Inferior parietal cortex (tissue), 1 donor: ENCODE measurements around the gene PLIN5.

Experiments used
- DNase-seq: peaks from one replicate; pipeline ENCODE4 v3.0.0-alpha.2; 2016; ENCODE audit errors: extremely low spot score

The PLIN5 gene

DNA sequence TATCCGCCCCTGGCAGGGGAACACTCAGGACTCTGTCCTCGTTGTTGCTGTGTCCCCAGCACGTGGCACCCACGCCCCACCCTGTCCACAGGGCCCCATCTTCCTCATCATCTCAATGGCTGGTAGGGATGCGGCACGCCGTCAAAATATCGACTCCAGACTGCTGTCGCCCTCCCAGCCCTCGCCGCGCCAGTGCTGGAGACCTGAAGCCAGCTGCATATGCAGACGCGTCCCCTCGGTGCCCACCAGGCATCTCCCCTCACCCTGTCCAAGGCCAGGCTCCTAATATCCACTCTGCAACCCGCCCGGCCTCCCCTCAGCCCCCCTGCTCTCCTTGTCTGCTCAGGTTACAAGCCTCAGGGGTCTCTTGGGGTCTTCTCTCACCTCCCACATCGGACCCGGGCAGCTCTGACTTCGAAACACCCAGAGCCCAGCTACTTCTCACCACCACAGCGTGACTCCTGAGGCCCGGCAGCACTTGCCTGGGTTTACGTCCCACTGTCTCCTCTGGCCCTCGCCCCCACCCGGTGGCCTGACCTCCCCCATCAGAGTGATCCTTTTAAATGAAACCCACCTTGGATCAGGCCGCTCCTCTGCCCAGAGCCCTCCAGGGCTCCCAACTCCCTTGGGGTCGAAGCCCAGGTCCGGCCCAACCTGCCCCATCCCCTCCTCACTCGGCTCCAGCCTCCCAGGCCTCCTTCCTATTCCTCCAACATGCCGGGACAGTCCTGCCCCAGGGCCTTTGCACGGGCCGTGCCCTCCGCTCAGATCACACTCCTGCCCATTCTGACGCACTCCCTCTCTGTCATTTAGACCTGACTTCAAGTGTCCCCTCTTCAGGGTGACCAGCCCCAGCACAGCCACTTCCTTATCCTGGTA lies 29.2 kb downstream of the PLIN5 start:
- DNase-seq: no peak

DNA sequence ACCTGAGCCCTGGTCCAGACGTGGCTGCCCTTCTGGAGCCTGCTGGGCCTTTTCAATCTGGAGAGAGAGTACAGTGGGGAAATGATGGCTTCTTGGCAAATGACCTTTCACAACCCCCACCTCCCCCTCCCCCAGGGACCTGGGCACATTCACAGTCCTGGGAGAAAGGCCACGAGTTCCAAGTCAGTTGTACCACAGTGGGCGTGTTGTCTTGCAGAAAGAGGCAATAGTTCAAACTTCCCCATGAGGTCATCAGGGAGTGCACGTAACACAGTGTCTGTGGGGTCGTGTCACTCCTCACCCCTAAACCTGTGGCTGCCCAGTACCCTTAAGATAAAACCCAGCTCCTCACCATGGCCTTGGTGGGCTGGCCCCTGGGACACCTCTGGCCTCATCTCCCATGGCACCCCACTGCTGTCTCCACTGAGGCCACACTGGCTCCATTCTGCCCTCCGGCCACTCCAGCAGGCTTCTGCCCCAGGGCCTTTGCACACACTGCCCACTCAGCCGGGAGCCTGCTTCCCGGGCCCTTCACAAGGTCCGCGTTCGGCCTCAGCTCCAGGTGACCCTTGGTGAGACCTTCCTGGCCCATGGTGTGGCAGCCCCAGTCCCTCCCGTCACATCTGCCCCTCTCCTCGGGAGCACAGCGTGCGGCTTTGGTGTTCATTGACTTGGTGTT lies 30.0 kb downstream of the PLIN5 start:
- DNase-seq: no peak

- DNase-seq: no peak
Measured at GRCh38 chr19:4504297-4504701, 30.7 kb downstream of the PLIN5 start.

- DNase-seq: no peak
Measured at GRCh38 chr19:4503825-4504170, 31.2 kb downstream of the PLIN5 start.

DNA sequence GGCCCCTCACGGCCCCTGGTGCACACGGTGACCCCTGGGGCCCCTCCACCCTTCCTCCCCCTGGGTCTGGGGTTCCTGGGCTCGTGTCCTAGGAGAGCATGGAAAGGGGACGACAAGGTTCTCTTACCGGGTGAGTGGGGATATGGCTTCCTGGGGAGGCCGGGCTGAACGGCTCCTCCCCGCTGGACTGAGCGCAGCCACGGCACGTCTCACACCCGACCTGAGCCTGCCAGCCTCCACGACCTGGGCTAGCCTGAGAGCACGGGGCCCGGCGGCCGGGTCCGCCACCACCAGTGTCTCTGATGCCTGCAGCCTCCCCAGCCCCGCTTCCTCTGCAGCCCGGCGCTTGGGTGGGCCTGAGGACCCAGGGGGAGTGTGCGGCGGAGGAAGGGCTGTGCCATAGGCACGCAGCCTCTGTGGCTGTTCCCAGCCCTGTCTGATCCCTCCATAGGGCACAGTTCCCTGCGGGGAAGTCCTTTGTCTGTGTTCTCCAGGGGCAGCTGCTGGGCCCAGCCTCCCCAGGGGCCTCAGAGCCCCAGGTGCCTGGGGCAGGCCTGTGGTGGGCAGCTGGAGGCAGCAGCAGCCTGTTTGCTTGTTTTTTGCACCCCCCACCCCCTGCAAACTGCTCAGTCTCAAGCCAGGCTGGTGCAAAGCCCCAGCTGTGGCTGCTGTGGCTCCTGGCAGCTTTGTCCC lies 31.7 kb downstream of the PLIN5 start:
- no peak for DNase-seq

GRCh38 chr19:4502282-4503131 lies 32.5 kb downstream of the PLIN5 start:
- DNase-seq: no peak

DNA sequence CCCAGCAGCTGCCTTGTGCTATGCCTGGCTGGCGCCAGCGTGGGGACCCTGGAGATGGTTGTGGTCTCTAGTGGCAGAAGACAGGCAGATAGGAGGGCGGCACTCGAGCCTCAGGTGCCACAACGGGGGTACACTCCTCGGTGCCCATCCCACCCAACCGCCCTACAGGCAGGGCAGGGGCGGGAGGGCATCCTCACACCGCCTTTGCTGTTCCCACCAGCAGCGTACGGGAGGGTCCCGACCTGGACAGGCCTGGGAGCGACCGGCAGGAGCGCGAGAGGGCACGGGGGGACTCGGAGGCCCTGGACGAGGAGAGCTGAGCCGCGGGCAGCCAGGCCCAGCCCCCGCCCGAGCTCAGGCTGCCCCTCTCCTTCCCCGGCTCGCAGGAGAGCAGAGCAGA lies 33.3 kb downstream of the PLIN5 start:
- no peak for DNase-seq

DNA sequence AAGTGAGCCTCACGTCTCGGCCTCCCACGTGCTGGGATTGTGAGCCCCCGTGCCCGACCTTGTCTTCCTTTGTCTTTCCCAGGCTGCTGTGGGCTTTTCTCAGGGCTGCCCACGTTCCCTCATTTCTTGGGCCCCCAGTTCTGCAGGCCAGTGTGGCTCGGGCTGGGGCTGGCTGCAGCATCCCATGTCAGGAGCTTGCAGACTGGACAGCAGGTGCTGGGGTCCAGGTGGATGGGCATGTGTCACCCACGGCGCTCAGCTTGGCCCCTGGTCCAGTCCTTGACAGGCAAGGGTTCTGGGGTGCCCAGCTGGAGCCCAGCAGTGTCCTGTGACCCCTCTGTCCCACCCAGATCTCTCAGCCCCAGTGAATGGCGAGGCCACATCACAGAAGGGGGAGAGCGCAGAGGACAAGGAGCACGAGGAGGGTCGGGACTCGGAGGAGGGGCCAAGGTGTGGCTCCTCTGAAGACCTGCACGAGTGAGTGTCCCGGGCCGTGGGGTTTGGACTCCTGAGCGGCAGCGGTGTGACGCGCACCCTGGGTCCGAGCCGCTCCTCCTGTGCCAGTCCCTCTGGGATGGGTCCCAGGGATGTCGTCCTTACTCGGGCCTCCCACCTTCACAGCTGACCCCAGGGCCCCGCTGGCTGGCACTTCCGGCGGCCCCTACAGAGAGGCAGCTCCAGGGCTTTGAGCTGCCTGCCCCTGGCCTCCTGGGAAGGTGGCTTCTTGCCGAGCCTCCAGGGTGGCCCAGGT lies 34.0 kb downstream of the PLIN5 start:
- DNase-seq: no peak

DNA sequence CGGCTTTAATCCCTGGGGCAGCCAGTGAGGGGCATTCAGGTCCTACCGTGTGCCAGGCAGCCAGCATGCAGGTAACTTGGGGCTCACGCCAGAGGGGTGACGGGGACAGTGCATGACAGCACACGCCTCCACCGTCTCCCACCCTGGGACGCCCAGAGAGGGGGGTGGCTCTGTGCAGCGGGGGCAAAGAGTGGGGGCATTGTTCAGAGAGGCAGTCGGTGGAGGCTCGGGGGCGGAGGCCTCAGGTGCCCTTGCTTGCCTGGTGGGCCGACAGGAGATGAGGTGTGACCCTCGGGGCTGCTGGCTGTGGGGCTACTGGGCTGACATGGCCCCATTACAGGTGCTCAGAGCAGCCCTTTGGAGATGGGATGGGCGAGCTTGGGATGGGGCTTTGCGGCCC lies 35.2 kb downstream of the PLIN5 start:
- DNase-seq: no peak

DNA sequence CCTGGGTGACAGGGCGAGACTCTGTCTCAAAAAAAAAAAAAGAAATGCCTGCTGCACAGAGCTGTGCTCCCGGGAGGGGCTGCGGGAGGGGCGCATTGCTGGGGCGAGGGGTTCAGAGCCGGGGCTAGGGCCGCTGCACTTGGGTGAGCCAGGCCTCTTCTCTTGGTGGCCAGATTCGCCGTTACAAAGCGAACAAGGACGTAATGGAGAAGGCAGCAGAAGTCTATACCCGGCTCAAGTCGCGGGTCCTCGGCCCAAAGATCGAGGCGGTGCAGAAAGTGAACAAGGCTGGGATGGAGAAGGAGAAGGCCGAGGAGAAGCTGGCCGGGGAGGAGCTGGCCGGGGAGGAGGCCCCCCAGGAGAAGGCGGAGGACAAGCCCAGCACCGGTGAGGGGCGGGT lies 35.7 kb downstream of the PLIN5 start:
- DNase-seq: no peak

DNA sequence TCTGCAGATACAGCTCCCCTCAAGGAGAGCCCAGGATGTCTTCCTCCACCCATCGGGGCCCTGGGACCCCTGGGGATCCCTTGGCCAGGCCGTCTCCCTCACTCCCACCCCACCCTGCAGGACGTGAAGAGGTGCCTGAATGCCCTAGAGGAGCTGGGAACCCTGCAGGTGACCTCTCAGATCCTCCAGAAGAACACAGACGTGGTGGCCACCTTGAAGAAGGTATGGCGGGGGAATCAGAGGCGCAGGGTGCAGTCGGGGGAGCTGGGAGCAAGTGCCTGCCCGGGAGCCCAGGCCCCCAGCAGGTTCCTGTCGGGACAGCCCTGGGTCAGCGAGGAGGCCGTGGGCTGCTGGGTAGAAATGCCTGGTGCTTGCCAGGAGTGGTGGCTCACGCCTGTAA lies 36.3 kb downstream of the PLIN5 start:
- DNase-seq: no peak

DNA sequence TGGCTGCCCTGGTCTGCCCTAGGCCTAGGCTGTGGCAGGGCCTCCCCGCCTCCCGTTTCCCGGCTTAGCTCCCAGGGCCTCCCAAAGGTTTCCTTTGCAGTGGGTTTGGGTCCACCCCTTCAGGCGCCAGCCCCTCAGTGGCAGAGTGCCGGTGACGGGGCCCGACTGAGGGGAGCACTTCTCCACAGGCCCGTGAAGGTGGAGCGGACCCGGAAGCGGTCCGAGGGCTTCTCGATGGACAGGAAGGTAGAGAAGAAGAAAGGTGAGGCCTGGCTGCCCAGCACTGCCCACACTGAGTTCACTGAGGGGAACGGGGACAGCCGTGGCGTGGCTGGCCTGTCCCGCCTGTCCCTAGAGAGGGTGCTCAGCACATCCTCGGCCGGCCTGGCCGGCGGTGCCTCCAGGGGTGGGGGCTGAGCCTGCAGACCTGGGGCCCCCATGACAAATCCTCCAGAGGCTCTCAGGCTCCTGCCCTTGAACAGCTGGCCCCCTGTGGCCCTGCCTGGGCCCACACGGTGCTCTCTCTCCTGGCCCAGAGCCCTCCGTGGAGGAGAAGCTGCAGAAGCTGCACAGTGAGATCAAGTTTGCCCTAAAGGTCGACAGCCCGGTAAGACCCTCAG lies 37.1 kb downstream of the PLIN5 start:
- no peak for DNase-seq

DNA sequence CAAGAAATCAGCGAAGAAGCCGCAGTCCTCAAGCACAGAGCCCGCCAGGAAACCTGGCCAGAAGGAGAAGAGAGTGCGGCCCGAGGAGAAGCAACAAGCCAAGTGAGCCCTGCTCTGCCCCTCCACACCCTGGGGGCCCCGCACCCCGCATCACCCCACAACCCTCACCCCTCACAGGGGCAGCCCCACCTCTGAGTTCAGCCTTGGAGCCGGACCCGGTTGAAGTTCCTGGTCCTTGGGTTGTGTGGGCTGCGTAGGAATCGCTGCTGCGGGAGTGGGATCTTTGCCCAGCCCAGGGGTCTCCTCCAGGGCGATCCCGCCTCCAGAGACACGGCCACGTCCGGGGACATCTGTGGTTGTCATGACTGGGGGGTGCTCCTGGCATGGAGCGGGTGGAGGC lies 38.7 kb downstream of the PLIN5 start:
- DNase-seq: no peak

DNA sequence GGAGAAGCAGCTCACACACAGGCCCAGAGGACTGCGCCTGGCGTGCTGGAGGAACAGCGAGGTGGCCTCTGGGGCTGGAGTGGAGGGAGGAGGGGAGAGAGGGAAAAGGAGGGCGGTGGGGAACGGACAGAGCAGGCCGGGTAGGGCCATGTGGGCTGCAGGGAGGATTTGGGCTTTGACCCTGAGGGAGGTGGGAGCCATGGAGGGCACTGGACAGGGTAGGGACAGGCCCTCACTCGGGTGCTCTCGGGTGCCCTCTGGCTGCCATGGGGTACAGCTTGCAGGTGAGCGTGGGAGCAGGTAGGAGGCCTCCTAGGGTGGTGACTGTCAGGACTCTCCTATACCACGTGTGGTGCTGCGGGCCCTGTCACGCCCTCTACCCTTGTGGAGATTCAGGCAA lies 39.6 kb downstream of the PLIN5 start:
- no peak for DNase-seq

DNA sequence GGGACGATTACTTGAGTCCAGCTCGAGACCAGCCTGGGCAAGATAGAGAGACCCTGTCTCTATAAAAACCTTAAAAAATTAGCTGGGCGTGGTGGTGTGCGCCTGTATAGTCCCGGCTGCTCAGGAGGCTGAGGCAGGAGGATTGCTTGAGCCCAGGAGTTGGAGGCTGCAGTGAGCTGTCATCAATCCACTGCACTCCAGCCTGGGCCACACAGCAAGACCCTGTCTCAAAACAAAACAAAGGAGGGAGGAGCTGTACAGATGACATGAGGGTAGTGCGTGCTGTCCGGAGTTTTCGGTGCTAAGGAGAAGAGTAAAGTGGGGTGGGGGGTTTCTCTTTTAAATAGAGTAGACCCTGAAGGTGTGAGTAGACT lies 40.3 kb downstream of the PLIN5 start:
- DNase-seq: no peak

- DNase-seq: no peak
Measured at GRCh38 chr19:4493929-4494690, 40.9 kb downstream of the PLIN5 start.

DNA sequence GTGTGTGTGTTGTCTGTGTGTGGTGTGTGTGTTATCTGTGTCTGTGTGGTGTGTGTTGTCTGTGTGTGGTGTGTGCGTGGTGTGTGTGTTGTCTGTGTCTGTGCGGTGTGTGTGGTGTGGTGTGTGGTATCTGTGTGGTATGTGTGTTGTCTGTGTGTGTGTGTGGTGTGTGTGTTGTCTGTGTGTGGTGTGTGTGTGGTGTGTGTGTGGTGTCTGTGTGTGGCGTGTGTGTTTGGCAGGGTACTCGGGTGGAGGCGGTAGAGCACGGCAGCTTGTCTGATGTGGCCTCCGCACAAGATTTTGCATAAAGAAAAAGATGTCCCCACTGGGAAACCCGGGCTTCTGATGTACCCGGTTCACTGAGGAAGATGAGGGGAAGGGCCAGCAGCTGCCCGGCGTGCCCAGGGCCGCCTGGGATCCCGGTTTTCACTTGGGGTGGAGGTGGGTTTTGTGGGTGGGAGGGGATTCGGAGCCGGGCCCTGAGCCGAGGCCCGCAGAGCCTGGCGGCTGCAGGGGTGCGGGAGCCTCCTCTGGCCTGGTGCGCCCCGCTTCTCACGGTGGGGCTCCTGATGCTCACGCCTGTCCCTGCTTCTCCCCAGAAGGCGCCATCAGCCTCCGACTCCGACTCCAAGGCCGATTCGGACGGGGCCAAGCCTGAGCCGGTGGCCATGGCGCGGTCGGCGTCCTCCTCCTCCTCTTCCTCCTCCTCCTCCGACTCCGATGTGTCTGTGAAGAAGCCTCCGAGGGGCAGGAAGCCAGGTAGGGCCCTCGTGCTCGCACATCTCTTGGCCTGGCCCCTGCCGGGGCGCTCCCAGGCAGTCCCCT lies 41.7 kb downstream of the PLIN5 start:
- DNase-seq: no peak

DNA sequence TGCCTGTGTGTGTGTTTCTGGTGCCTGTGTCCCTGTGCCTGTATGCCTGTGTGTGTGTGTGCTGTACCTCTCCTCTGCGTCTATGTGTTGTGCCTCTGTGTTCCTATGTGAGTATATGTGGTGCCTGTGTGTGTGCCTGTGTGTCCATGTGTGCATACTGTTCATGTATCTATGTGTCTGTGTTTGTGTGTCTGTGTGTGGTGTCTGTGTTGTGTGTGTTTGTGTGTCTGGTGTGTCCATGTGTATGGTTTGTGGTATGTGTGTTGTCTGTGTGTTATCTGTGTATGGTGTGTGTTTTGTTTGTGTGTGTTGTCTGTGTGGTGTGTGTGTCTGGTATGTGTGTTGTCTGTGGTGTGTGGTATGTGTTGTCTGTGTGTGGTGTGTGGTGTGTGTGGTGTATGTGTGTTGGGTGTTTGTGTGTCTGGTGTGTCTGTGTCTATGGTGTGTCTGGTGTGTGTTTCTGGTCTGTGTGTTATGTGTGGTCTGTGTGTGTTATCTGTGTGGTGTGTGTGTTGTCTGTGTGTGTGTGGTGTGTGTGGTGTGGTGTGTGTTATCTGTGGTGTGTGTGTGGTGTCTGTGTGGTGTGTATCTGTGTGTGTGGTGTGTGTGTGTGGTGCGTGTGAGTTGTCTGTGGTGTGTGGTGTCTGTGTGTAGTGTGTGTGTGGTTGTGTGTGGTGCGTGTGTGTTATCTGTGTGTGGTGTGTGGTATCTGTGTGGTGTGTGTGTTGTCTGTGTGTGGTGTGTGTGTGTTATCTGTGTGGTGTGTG lies 42.5 kb downstream of the PLIN5 start:
- no peak for DNase-seq
